DOHH2 (cell line): Measurements from ENCODE around the gene SLC19A2.

Experiments
- H3F3A ChIP-seq: fragments of 200-600 bp; sonication (generic), shearing (Covaris generic); 2 replicates; pipeline ENCODE4 v1.6.0; 2016; ENCODE audit warnings: antibody characterized with exemption, mild to moderate bottlenecking; ENCODE audit not compliant: control insufficient read depth, insufficient read depth
- H3K27ac ChIP-seq: fragments of 200-600 bp; sonication (generic); 2 replicates; pipeline ENCODE4 v1.5.1; 2014; ENCODE audit warnings: low read depth, mild to moderate bottlenecking, low read length, moderate library complexity
- H3K27me3 ChIP-seq: fragments of 200-600 bp; sonication (generic); 2 replicates; pipeline ENCODE4 v1.6.1; 2014; ENCODE audit warnings: mild to moderate bottlenecking, low read length, mixed read lengths; ENCODE audit not compliant: control insufficient read depth
- H3K36me3 ChIP-seq: fragments of 200-600 bp; sonication (generic); 2 replicates; pipeline ENCODE4 v1.6.1; 2014; ENCODE audit warnings: mild to moderate bottlenecking, low read length, moderate library complexity, mixed read lengths; ENCODE audit not compliant: control insufficient read depth
- H3K4me1 ChIP-seq: fragments of 200-600 bp; sonication (generic); 2 replicates; pipeline ENCODE4 v1.6.1; 2014; ENCODE audit warnings: mild to moderate bottlenecking, low read length, mixed read lengths; ENCODE audit not compliant: control insufficient read depth
- H3K4me2 ChIP-seq: fragments of 200-600 bp; sonication (generic); 2 replicates; pipeline ENCODE4 v1.6.0; 2014; ENCODE audit warnings: mild to moderate bottlenecking, low read length, moderate library complexity
- H3K4me3 ChIP-seq: fragments of 200-600 bp; sonication (generic); 2 replicates; pipeline ENCODE4 v1.5.1; 2014; ENCODE audit warnings: mild to moderate bottlenecking, low read length, mixed read lengths
- H3K79me2 ChIP-seq: fragments of 200-600 bp; sonication (generic); 2 replicates; pipeline ENCODE4 v1.6.1; 2014; ENCODE audit warnings: mild to moderate bottlenecking, low read length, mixed read lengths; ENCODE audit not compliant: control insufficient read depth
- H3K9me2 ChIP-seq: fragments of 200-600 bp; sonication (generic); replicated peaks from 2 replicates; pipeline ENCODE4 v1.6.1; 2014; ENCODE audit warnings: mild to moderate bottlenecking, low read length, mixed read lengths; ENCODE audit not compliant: control insufficient read depth
- H3K9me3 ChIP-seq: fragments of 200-600 bp; sonication (generic); 2 replicates; pipeline ENCODE4 v1.6.1; 2014; ENCODE audit warnings: antibody characterized with exemption, low read length, mixed read lengths; ENCODE audit not compliant: control insufficient read depth, insufficient read depth
- H4K20me1 ChIP-seq: fragments of 200-600 bp; sonication (generic); 2 replicates; pipeline ENCODE4 v1.6.0; 2014; ENCODE audit warnings: low read depth, mild to moderate bottlenecking, antibody characterized with exemption, low read length, moderate library complexity; ENCODE audit not compliant: control insufficient read depth, insufficient read depth
- EZH2phosphoT487 ChIP-seq: fragments of 200-600 bp; sonication (generic); IDR thresholded peaks from 2 replicates; pipeline ENCODE4 v1.6.1; 2017; ENCODE audit warnings: borderline replicate concordance, mild to moderate bottlenecking, antibody characterized with exemption, low read length, moderate library complexity, mixed read lengths
- TF ChIP-seq, protein P1 (sequence below): fragments of 200-600 bp; sonication (generic); IDR thresholded peaks from one replicate; pipeline ENCODE4 v1.5.1; 2014; ENCODE audit warnings: antibody characterized with exemption, mild to moderate bottlenecking, low read depth, low read length; ENCODE audit not compliant: poor library complexity, severe bottlenecking

Gene SLC19A2

GRCh38 chr1:169494343-169494742, 8.6 kb upstream of the SLC19A2 start:
- Histone ChIP-seq H4K20me1 (no peaks in the 10 kb centered on the region), H3K79me2 (no peaks in the 10 kb centered on the region), H3K4me1 (no peaks in the 10 kb centered on the region), H3K27ac (no peak overlapping the region), H3K36me3 (no peaks in the 10 kb centered on the region), H3K4me3 (no peak overlapping the region), H3K9me3 (no peaks in the 10 kb centered on the region), H3K9me2 (no peaks in the 10 kb centered on the region), H3F3A (no peaks in the 10 kb centered on the region), H3K4me2 (no peak overlapping the region), H3K27me3 (peaks cover 11% of the 10 kb centered on the region)
- no peak for TF ChIP-seq EZH2phosphoT487
- TF ChIP-seq, protein P1, sequence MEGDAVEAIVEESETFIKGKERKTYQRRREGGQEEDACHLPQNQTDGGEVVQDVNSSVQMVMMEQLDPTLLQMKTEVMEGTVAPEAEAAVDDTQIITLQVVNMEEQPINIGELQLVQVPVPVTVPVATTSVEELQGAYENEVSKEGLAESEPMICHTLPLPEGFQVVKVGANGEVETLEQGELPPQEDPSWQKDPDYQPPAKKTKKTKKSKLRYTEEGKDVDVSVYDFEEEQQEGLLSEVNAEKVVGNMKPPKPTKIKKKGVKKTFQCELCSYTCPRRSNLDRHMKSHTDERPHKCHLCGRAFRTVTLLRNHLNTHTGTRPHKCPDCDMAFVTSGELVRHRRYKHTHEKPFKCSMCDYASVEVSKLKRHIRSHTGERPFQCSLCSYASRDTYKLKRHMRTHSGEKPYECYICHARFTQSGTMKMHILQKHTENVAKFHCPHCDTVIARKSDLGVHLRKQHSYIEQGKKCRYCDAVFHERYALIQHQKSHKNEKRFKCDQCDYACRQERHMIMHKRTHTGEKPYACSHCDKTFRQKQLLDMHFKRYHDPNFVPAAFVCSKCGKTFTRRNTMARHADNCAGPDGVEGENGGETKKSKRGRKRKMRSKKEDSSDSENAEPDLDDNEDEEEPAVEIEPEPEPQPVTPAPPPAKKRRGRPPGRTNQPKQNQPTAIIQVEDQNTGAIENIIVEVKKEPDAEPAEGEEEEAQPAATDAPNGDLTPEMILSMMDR: no peak

- H3K36me3 ChIP-seq: no peaks in the 10 kb centered on the region
- no peak overlapping the region for H3K27ac ChIP-seq
- H3K9me3 ChIP-seq: no peaks in the 10 kb centered on the region
- H3K79me2 ChIP-seq: no peaks in the 10 kb centered on the region
- no peaks in the 10 kb centered on the region for H3K9me2 ChIP-seq
- no peak overlapping the region for H3K4me3 ChIP-seq
- TF ChIP-seq, protein P1: no peak
- TF ChIP-seq EZH2phosphoT487: no peak
- H4K20me1 ChIP-seq: no peaks in the 10 kb centered on the region
- H3K4me1 ChIP-seq: no peaks in the 10 kb centered on the region
- H3K4me2 ChIP-seq: no peak overlapping the region
- H3F3A ChIP-seq: no peaks in the 10 kb centered on the region
- H3K27me3 ChIP-seq: peaks cover 10% of the 10 kb centered on the region
Observed at GRCh38 chr1:169493251-169493650, 7.5 kb upstream of the SLC19A2 start.

- TF ChIP-seq EZH2phosphoT487: no peak
- TF ChIP-seq, protein P1: no peak
- no peak overlapping the region for H3K4me2 ChIP-seq
- no peaks in the 10 kb centered on the region for H3F3A ChIP-seq
Observed at GRCh38 chr1:169491845-169492281, 6.1 kb upstream of the SLC19A2 start.

More at GRCh38 chr1:169491845-169492281, 6.1 kb upstream of the SLC19A2 start:
- Histone ChIP-seq H3K27me3 (peaks cover 7% of the 10 kb centered on the region), H3K36me3 (no peaks in the 10 kb centered on the region), H3K4me1 (peaks cover 5% of the 10 kb centered on the region), H3K4me3 (no peak overlapping the region), H4K20me1 (no peaks in the 10 kb centered on the region), H3K9me2 (no peaks in the 10 kb centered on the region), H3K9me3 (no peaks in the 10 kb centered on the region), H3K27ac (no peak overlapping the region), H3K79me2 (no peaks in the 10 kb centered on the region)
